Testis (tissue), 3 donors: ENCODE results near the gene GPR162. TPM values are rescaled to one million over a fixed set of nuclear protein-coding genes. Genes with fewer than 3 reads are reported as not detected.

Experiments
- DNase-seq: peaks from one replicate; pipeline ENCODE4 v3.0.0-alpha.2; 2019
- H3K27ac ChIP-seq, 2 donors: fragments of 200-600 bp; sonication (generic); one replicate each; pipeline ENCODE4 v1.5.1; 2019
- H3K27me3 ChIP-seq: fragments of 200-600 bp; sonication (generic); one replicate; pipeline ENCODE4 v1.5.1; 2019
- H3K36me3 ChIP-seq: fragments of 200-600 bp; sonication (generic); one replicate; pipeline ENCODE4 v1.5.1; 2017; ENCODE audit warnings: low read depth; ENCODE audit errors: missing control alignments
- H3K4me1 ChIP-seq: fragments of 200-600 bp; sonication (generic); one replicate; pipeline ENCODE4 v1.5.1; 2019
- H3K4me3 ChIP-seq, 2 donors: fragments of 200-600 bp; sonication (generic); one replicate each; pipeline ENCODE4 v1.5.1; 2017 to 2019
- H3K9me3 ChIP-seq: fragments of 200-600 bp; sonication (generic); one replicate; pipeline ENCODE4 v1.5.1; 2017
- CTCF ChIP-seq, 3 experiments: fragments of 450-650 bp in 2 of 3; fragments of 200-600 bp in 1 of 3; sonication (generic) in 1 of 3; IDR thresholded peaks; one replicate each; pipeline ENCODE4 v1.5.1; 2016 to 2019; ENCODE audit warnings: antibody characterized with exemption in 3 of 3, mild to moderate bottlenecking in 2 of 3, moderate library complexity in 1 of 3
- POLR2A ChIP-seq: fragments of 450-650 bp; IDR thresholded peaks from one replicate; pipeline ENCODE4 v1.6.1; 2017; ENCODE audit warnings: antibody characterized with exemption, mild to moderate bottlenecking, moderate library complexity
- WGBS, 2 donors: methylation state at CpG; one replicate each; pipeline ENCODE4 v1.1.5; 2018; 5-methylcytosine and 5-hydroxymethylcytosine counted together
- intact Hi-C: fragments of 100-400 bp; cut with DNase I; formaldehyde crosslinking; loops from one replicate; pipeline ENCODE4 v1.15.1; 2023; ENCODE audit warnings: low total_unique reads
- polyA plus RNA-seq: library from polyadenylated mRNA; stranded (reverse); fragments of 350-450 nt; fragmentation: Illumina TruSeq; extraction: RNeasy Lipid Tissue Mini Kit (QIAGEN cat#74804); gene quantifications from one replicate; pipeline ENCODE4 v1.2.3, GENCODE V29; 2014; ENCODE audit warnings: low read depth, low replicate concordance; ENCODE audit not compliant: insufficient read depth
- total RNA-seq, 2 donors: library from RNA; depleted of rRNA; stranded (reverse); fragments of >200 nt; gene quantifications; one replicate each; pipeline ENCODE4 v1.2.3, GENCODE V29; 2016

The GPR162 gene
- total and polyA plus RNA-seq, 3 donors from 2014 or later, result 0.94 to 2.2 (median 1.8) TPM

GRCh38 chr12:6792522-6793201 lies 29.0 kb upstream of the GPR162 start:
- H3K4me1 ChIP-seq, result peaks cover 13% of the 10 kb centered on the region

GRCh38 chr12:6795088-6795487 lies 26.5 kb upstream of the GPR162 start:
- peaks cover 13% of the 10 kb centered on the region for H3K4me1 ChIP-seq
- no peaks in the 10 kb centered on the region for H3K9me3 ChIP-seq
- 70 to 72% methylated on average over 2 of the region's 2 CpGs for WGBS, 2 donors
- TF ChIP-seq POLR2A, result no peak
- H3K27me3 ChIP-seq, result no peaks in the 10 kb centered on the region
- DNase-seq, result no peak
- no peaks in the 10 kb centered on the region for H3K36me3 ChIP-seq
- no peak overlapping the region for H3K27ac ChIP-seq
- intact Hi-C loops, result no loop called here
- no peak overlapping the region for H3K4me3 ChIP-seq

More at GRCh38 chr12:6792522-6793201, 29.0 kb upstream of the GPR162 start:
- TF ChIP-seq CTCF (IDR thresholded peaks at IDR 0.05) (no peak), POLR2A (no peak)
- H3K27me3 ChIP-seq, result no peaks in the 10 kb centered on the region
- DNase-seq, result no peak
- H3K9me3 ChIP-seq, result no peaks in the 10 kb centered on the region
- intact Hi-C loops, result no loop called here
- WGBS, 2 donors, result 22 to 24% methylated on average over 8 to 12 of the region's 12 CpGs
- H3K27ac ChIP-seq, result no peak overlapping the region
- no peak overlapping the region for H3K4me3 ChIP-seq
- H3K36me3 ChIP-seq, result no peaks in the 10 kb centered on the region

- DNase-seq, result no peak
- Histone ChIP-seq H3K27ac (no peak overlapping the region), H3K4me3 (no peak overlapping the region), H3K9me3 (no peaks in the 10 kb centered on the region), H3K4me1 (peaks cover 5% of the 10 kb centered on the region), H3K27me3 (no peaks in the 10 kb centered on the region), H3K36me3 (no peaks in the 10 kb centered on the region)
- intact Hi-C loops, result no loop called here
- 95 to 100% methylated on average over 4 of the region's 4 CpGs for WGBS, 2 donors
- TF ChIP-seq POLR2A (no peak), CTCF (IDR thresholded peaks at IDR 0.05) (no peak)
Observed at GRCh38 chr12:6796576-6796975, 25.0 kb upstream of the GPR162 start.

GRCh38 chr12:6799147-6799546 lies 22.5 kb upstream of the GPR162 start:
- Histone ChIP-seq H3K27me3 (no peaks in the 10 kb centered on the region), H3K4me3 (no peak overlapping the region), H3K36me3 (no peaks in the 10 kb centered on the region), H3K9me3 (no peaks in the 10 kb centered on the region), H3K4me1 (no peaks in the 10 kb centered on the region), H3K27ac (no peak overlapping the region)
- no peak for DNase-seq
- TF ChIP-seq CTCF (IDR thresholded peaks at IDR 0.05), result no peak
- no peak for TF ChIP-seq POLR2A
- intact Hi-C loops, result no loop called here
- 89 to 96% methylated on average over 5 of the region's 5 CpGs for WGBS, 2 donors

- intact Hi-C loops, result no loop called here
- no peaks in the 10 kb centered on the region for H3K4me1 ChIP-seq
- no peaks in the 10 kb centered on the region for H3K27me3 ChIP-seq
- H3K27ac ChIP-seq, result no peak overlapping the region
- TF ChIP-seq POLR2A (no peak), CTCF (IDR thresholded peaks at IDR 0.05) (no peak)
- 52 to 56% methylated on average over 1 of the region's 1 CpG for WGBS, 2 donors
- H3K4me3 ChIP-seq, result no peak overlapping the region
- H3K36me3 ChIP-seq, result no peaks in the 10 kb centered on the region
- no peak for DNase-seq
- H3K9me3 ChIP-seq, result no peaks in the 10 kb centered on the region
Observed at GRCh38 chr12:6807170-6807569, 14.5 kb upstream of the GPR162 start.
